Subcutaneous adipose tissue (tissue), 4 donors: ENCODE results near the gene ME1. TPM values are rescaled to one million over a fixed set of nuclear protein-coding genes. Genes with fewer than 3 reads are reported as not detected.

Experiments used
- CTCF ChIP-seq: fragments of 450-650 bp; IDR thresholded peaks from one replicate; pipeline ENCODE4 v1.5.1; 2016; ENCODE audit warnings: low read depth, mild to moderate bottlenecking, control low read depth, antibody characterized with exemption, moderate library complexity
- total RNA-seq, 4 donors: library from RNA; depleted of rRNA; stranded (reverse); fragments of >200 nt; gene quantifications; one replicate each; pipeline ENCODE4 v1.1.0, GENCODE V29; 2016

The ME1 gene
- total RNA-seq, 4 donors from 2014 or later: 22.3 to 52.0 (median 38.3) TPM

GRCh38 chr6:83470001-83470400 lies 39.1 kb upstream of the ME1 start:
- no peak for TF ChIP-seq CTCF

GRCh38 chr6:83467620-83468036 lies 36.8 kb upstream of the ME1 start:
- TF ChIP-seq CTCF: no peak

GRCh38 chr6:83466328-83466727 lies 35.5 kb upstream of the ME1 start:
- no peak for TF ChIP-seq CTCF

GRCh38 chr6:83464381-83465140 lies 33.7 kb upstream of the ME1 start:
- TF ChIP-seq CTCF: no peak

GRCh38 chr6:83463886-83464285 lies 33.0 kb upstream of the ME1 start:
- no peak for TF ChIP-seq CTCF

GRCh38 chr6:83462524-83462923 lies 31.7 kb upstream of the ME1 start:
- TF ChIP-seq CTCF: no peak

GRCh38 chr6:83461438-83461837 lies 30.6 kb upstream of the ME1 start:
- TF ChIP-seq CTCF: no peak
